Motor neuron (in vitro differentiated cells): ENCODE measurements around the gene NHLRC4. TPM values are rescaled to one million over a fixed set of nuclear protein-coding genes. Genes with fewer than 3 reads are reported as not detected.

ENCODE experiments used
- total RNA-seq, 8 experiments: library from RNA; unstranded; fragments of 300-600 nt; gene quantifications; 2 replicates each; pipeline versions ENCODE4 v1.2.3 to v1.2.4, GENCODE V29; 2022

NHLRC4 gene
- total RNA-seq, 8 experiments from 2014 or later, result 0.33 to 2.2 (median 1.0) TPM

Other genes starting within 250 kb of the NHLRC4 start
- 10 to 100 TPM; 10.3 to 21.6 (median 15.9) TPM for gene AXIN1, start 214.3 kb upstream of the NHLRC4 start, total RNA-seq
- gene MRPL28, start 196.5 kb upstream of the NHLRC4 start, total RNA-seq, result 100 to 1,000 TPM in 1 of 8 experiments, 10 to 100 TPM in 7; 57.8 to 117 (median 82.2) TPM
- gene PGAP6, start 185.0 kb upstream of the NHLRC4 start, total RNA-seq, result 10 to 100 TPM; 19.2 to 82.1 (median 25.3) TPM
- gene NME4, start 169.8 kb upstream of the NHLRC4 start, total RNA-seq, result 10 to 100 TPM; 24.9 to 88.9 (median 54.0) TPM
- 10 to 100 TPM in 6 of 8 experiments, 1 to 10 TPM in 2; 7.1 to 24.2 (median 11.8) TPM for gene DECR2, start 165.1 kb upstream of the NHLRC4 start, total RNA-seq
- 10 to 100 TPM; 13.6 to 32.6 (median 25.2) TPM for gene RAB11FIP3, start 141.4 kb upstream of the NHLRC4 start, total RNA-seq
- gene CAPN15, start 39.3 kb upstream of the NHLRC4 start, total RNA-seq, result 10 to 100 TPM in 4 of 8 experiments, 1 to 10 TPM in 4; 7.1 to 46.4 (median 12.7) TPM
- gene PRR35, start 6.6 kb upstream of the NHLRC4 start, total RNA-seq, result under 1 TPM in 5 of 8 experiments, not detected in 3; 0.05 to 0.85 (median 0.24) TPM
- 10 to 100 TPM; 17.0 to 56.1 (median 26.0) TPM for gene PIGQ, start 3.0 kb downstream of the NHLRC4 start, total RNA-seq
- 10 to 100 TPM in 7 of 8 experiments, 1 to 10 TPM in 1; 9.3 to 23.8 (median 17.1) TPM for gene RAB40C, start 23.1 kb downstream of the NHLRC4 start, total RNA-seq
- 1 to 10 TPM in 2 of 8 experiments, under 1 TPM in 6; 0.14 to 9.0 (median 0.54) TPM for gene WFIKKN1, start 64.0 kb downstream of the NHLRC4 start, total RNA-seq
- gene METTL26, start 69.3 kb downstream of the NHLRC4 start, total RNA-seq, result 10 to 100 TPM; 52.5 to 97.9 (median 66.7) TPM
- 10 to 100 TPM; 10.3 to 58.8 (median 31.3) TPM for gene MCRIP2, start 74.8 kb downstream of the NHLRC4 start, total RNA-seq
- gene WDR90, start 82.4 kb downstream of the NHLRC4 start, total RNA-seq, result 10 to 100 TPM in 7 of 8 experiments, 1 to 10 TPM in 1; 8.0 to 62.4 (median 16.4) TPM
- 100 to 1,000 TPM in 2 of 8 experiments, 10 to 100 TPM in 6; 30.6 to 119 (median 51.7) TPM for gene RHOT2, start 101.1 kb downstream of the NHLRC4 start, total RNA-seq
- 1 to 10 TPM; 1.0 to 8.5 (median 3.3) TPM for gene RHBDL1, start 108.7 kb downstream of the NHLRC4 start, total RNA-seq
- gene STUB1, start 113.4 kb downstream of the NHLRC4 start, total RNA-seq, result 100 to 1,000 TPM in 3 of 8 experiments, 10 to 100 TPM in 5; 39.9 to 144 (median 79.4) TPM
- 10 to 100 TPM; 18.1 to 56.4 (median 33.2) TPM for gene JMJD8, start 117.3 kb downstream of the NHLRC4 start, total RNA-seq
- gene WDR24, start 123.4 kb downstream of the NHLRC4 start, total RNA-seq, result 10 to 100 TPM in 4 of 8 experiments, 1 to 10 TPM in 4; 6.0 to 18.9 (median 11.5) TPM
- gene FBXL16, start 138.8 kb downstream of the NHLRC4 start, total RNA-seq, result 10 to 100 TPM in 3 of 8 experiments, 1 to 10 TPM in 2, under 1 TPM in 3; 0.31 to 13.5 (median 6.3) TPM
- gene METRN, start 148.1 kb downstream of the NHLRC4 start, total RNA-seq, result 100 to 1,000 TPM in 2 of 8 experiments, 10 to 100 TPM in 6; 10.1 to 402 (median 34.9) TPM
- gene ANTKMT, start 154.1 kb downstream of the NHLRC4 start, total RNA-seq, result 10 to 100 TPM; 21.6 to 30.5 (median 24.5) TPM
- gene CCDC78, start 159.4 kb downstream of the NHLRC4 start, total RNA-seq, result 10 to 100 TPM in 1 of 8 experiments, 1 to 10 TPM in 7; 2.7 to 26.1 (median 4.6) TPM
- gene HAGHL, start 160.1 kb downstream of the NHLRC4 start, total RNA-seq, result 10 to 100 TPM in 6 of 8 experiments, 1 to 10 TPM in 2; 6.6 to 36.6 (median 14.2) TPM
- 10 to 100 TPM; 15.0 to 30.5 (median 24.9) TPM for gene CIAO3, start 174.0 kb downstream of the NHLRC4 start, total RNA-seq
- gene MSLN, start 193.7 kb downstream of the NHLRC4 start, total RNA-seq, result under 1 TPM in 3 of 8 experiments, not detected in 5; 0.23 to 0.63 (median 0.43) TPM
- gene RPUSD1, start 221.4 kb downstream of the NHLRC4 start, total RNA-seq, result 10 to 100 TPM in 7 of 8 experiments, 1 to 10 TPM in 1; 8.7 to 32.7 (median 15.8) TPM
- 10 to 100 TPM in 6 of 8 experiments, 1 to 10 TPM in 2; 2.5 to 41.5 (median 12.4) TPM for gene CHTF18, start 221.6 kb downstream of the NHLRC4 start, total RNA-seq
- 1 to 10 TPM in 2 of 8 experiments, under 1 TPM in 3, not detected in 3; 0.56 to 2.8 (median 0.85) TPM for gene GNG13, start 233.7 kb downstream of the NHLRC4 start, total RNA-seq